ENCODE measurements around the gene GJB1.
A peak's percentile ranks its signal among the peaks of the same experiment; 100 is the strongest.
"Not testable (repeated sequence)": the region's sequence is repeated elsewhere in the genome, so short reads cannot be mapped to it uniquely, and the experiment has no call there.

The GJB1 gene

GRCh38 chrX:71222929-71223328 is at the start of gene GJB1:
Gene GJB1 (plus strand): TSS chrX:71223224. CDS start chrX:71223708, 484 bp downstream.
- DNase-seq (ENCODE audit: low spot score), result no peak

- no peak for DNase-seq (ENCODE audit: low spot score)
Observed at GRCh38 chrX:71173440-71173839, 49.6 kb upstream of the GJB1 start.

GRCh38 chrX:71174795-71175194 is 48.2 kb upstream of the GJB1 start:
- no peak for DNase-seq (ENCODE audit: low spot score)

GRCh38 chrX:71175531-71175930 is 47.5 kb upstream of the GJB1 start:
- no peak for DNase-seq (ENCODE audit: low spot score)

- DNase-seq (ENCODE audit: low spot score), result peak; percentile 40
Observed at GRCh38 chrX:71177327-71177726, 45.7 kb upstream of the GJB1 start.

- DNase-seq (ENCODE audit: low spot score), result peak; percentile 38
Observed at GRCh38 chrX:71178908-71179307, 44.1 kb upstream of the GJB1 start.

GRCh38 chrX:71180579-71181265 is 42.3 kb upstream of the GJB1 start:
- DNase-seq (ENCODE audit: low spot score), result not testable (repeated sequence)

GRCh38 chrX:71181558-71181909 is 41.5 kb upstream of the GJB1 start:
- DNase-seq (ENCODE audit: low spot score), result no peak

- peak; percentile 87 for DNase-seq (ENCODE audit: low spot score)
Observed at GRCh38 chrX:71181910-71182799, 40.9 kb upstream of the GJB1 start.

- no peak for DNase-seq (ENCODE audit: low spot score)
Observed at GRCh38 chrX:71182871-71183270, 40.2 kb upstream of the GJB1 start.

GRCh38 chrX:71183341-71183740 is 39.7 kb upstream of the GJB1 start:
- DNase-seq (ENCODE audit: low spot score), result no peak

- DNase-seq (ENCODE audit: low spot score), result no peak
Observed at GRCh38 chrX:71184092-71184491, 38.9 kb upstream of the GJB1 start.

GRCh38 chrX:71184803-71185495 is 38.1 kb upstream of the GJB1 start:
- DNase-seq (ENCODE audit: low spot score), result no peak

GRCh38 chrX:71191248-71191647 is 31.8 kb upstream of the GJB1 start:
- no peak for DNase-seq (ENCODE audit: low spot score)

GRCh38 chrX:71195964-71196649 is 26.9 kb upstream of the GJB1 start:
- no peak for DNase-seq (ENCODE audit: low spot score)

GRCh38 chrX:71198066-71198465 is 25.0 kb upstream of the GJB1 start:
- DNase-seq (ENCODE audit: low spot score), result no peak

- no peak for DNase-seq (ENCODE audit: low spot score)
Observed at GRCh38 chrX:71199252-71200008, 23.6 kb upstream of the GJB1 start.

- DNase-seq (ENCODE audit: low spot score), result peak; percentile 59
Observed at GRCh38 chrX:71210816-71211215, 12.2 kb upstream of the GJB1 start.

GRCh38 chrX:71212536-71212935 is 10.5 kb upstream of the GJB1 start:
- no peak for DNase-seq (ENCODE audit: low spot score)

GRCh38 chrX:71214152-71214551 is 8.9 kb upstream of the GJB1 start:
- no peak for DNase-seq (ENCODE audit: low spot score)

GRCh38 chrX:71214604-71215337 is 8.3 kb upstream of the GJB1 start:
- no peak for DNase-seq (ENCODE audit: low spot score)

All from AG20443 (cell line).